Measurements from ENCODE around the gene BRI3. TPM values are rescaled to one million over a fixed set of nuclear protein-coding genes. Genes with fewer than 3 reads are reported as not detected.

The BRI3 gene
- total RNA-seq, 1 donor from 2014 or later, result 151 TPM

GRCh38 chr7:98300595-98301372 is 19.3 kb downstream of the BRI3 start:
- H3K4me1 Mint-ChIP-seq (ENCODE audit: unreplicated experiment), result peaks cover 5% of the 10 kb centered on the region
- no peaks in the 10 kb centered on the region for H3K9me3 Mint-ChIP-seq
- H3K4me3 Mint-ChIP-seq, result no peak overlapping the region
- H3K27ac Mint-ChIP-seq, result no peak overlapping the region
- no peak for TF ChIP-seq CTCF (conservative IDR thresholded peaks at IDR 0.05)
- no peaks in the 10 kb centered on the region for H3K27me3 Mint-ChIP-seq
- H3K36me3 Mint-ChIP-seq, result peaks cover 16% of the 10 kb centered on the region
- no peak for DNase-seq (ENCODE audit: extremely low spot score, unreplicated experiment)

- no peaks in the 10 kb centered on the region for H3K27me3 Mint-ChIP-seq
- peaks cover 5% of the 10 kb centered on the region for H3K4me1 Mint-ChIP-seq (ENCODE audit: unreplicated experiment)
- H3K27ac Mint-ChIP-seq, result no peak overlapping the region
- no peak for DNase-seq (ENCODE audit: extremely low spot score, unreplicated experiment)
- no peaks in the 10 kb centered on the region for H3K9me3 Mint-ChIP-seq
- H3K4me3 Mint-ChIP-seq, result no peak overlapping the region
- no peak for TF ChIP-seq CTCF (conservative IDR thresholded peaks at IDR 0.05)
- peaks cover 19% of the 10 kb centered on the region for H3K36me3 Mint-ChIP-seq
Observed at GRCh38 chr7:98301693-98302470, 20.4 kb downstream of the BRI3 start.

GRCh38 chr7:98303176-98303865 is 21.8 kb downstream of the BRI3 start:
- Mint-ChIP-seq H3K9me3 (no peaks in the 10 kb centered on the region), H3K4me3 (no peak overlapping the region), H3K36me3 (peaks cover 19% of the 10 kb centered on the region), H3K4me1 (ENCODE audit: unreplicated experiment) (peaks cover 5% of the 10 kb centered on the region), H3K27me3 (no peaks in the 10 kb centered on the region), H3K27ac (no peak overlapping the region)
- no peak for DNase-seq (ENCODE audit: extremely low spot score, unreplicated experiment)
- TF ChIP-seq CTCF (conservative IDR thresholded peaks at IDR 0.05), result no peak

GRCh38 chr7:98303906-98304305 is 22.4 kb downstream of the BRI3 start:
- Mint-ChIP-seq H3K4me1 (ENCODE audit: unreplicated experiment) (peaks cover 5% of the 10 kb centered on the region), H3K27ac (no peak overlapping the region), H3K27me3 (no peaks in the 10 kb centered on the region), H3K9me3 (no peaks in the 10 kb centered on the region), H3K4me3 (no peak overlapping the region), H3K36me3 (peaks cover 19% of the 10 kb centered on the region)
- no peak for TF ChIP-seq CTCF (conservative IDR thresholded peaks at IDR 0.05)
- no peak for DNase-seq (ENCODE audit: extremely low spot score, unreplicated experiment)

- Mint-ChIP-seq H3K27me3 (no peaks in the 10 kb centered on the region), H3K4me1 (ENCODE audit: unreplicated experiment) (peaks cover 5% of the 10 kb centered on the region), H3K36me3 (peaks cover 22% of the 10 kb centered on the region), H3K4me3 (no peak overlapping the region), H3K27ac (peak overlapping the region; percentile 1), H3K9me3 (no peaks in the 10 kb centered on the region)
- no peak for DNase-seq (ENCODE audit: extremely low spot score, unreplicated experiment)
- no peak for TF ChIP-seq CTCF (conservative IDR thresholded peaks at IDR 0.05)
Observed at GRCh38 chr7:98305951-98306535, 24.6 kb downstream of the BRI3 start.

Data from type B pancreatic cell (in vitro differentiated cells).